Medulla oblongata (tissue), 1 donor: ENCODE data around the gene PUS10.
A peak's percentile ranks its signal among the peaks of the same experiment; 100 is the strongest.
"Not testable (repeated sequence)": the region's sequence is repeated elsewhere in the genome, so short reads cannot be mapped to it uniquely, and the experiment has no call there.

Experiments used
- DNase-seq: peaks from one replicate; pipeline ENCODE4 v3.0.0-alpha.2; 2015; ENCODE audit errors: extremely low spot score

The PUS10 gene

GRCh38 chr2:61013382-61013781, 4.7 kb downstream of the PUS10 start:
- DNase-seq: no peak

GRCh38 chr2:61012303-61012702, 5.8 kb downstream of the PUS10 start:
- DNase-seq: not testable (repeated sequence)

- no peak for DNase-seq
Observed at GRCh38 chr2:61011678-61012077, 6.4 kb downstream of the PUS10 start.

GRCh38 chr2:61009355-61009754, 8.7 kb downstream of the PUS10 start:
- DNase-seq: no peak

- no peak for DNase-seq
Observed at GRCh38 chr2:61006486-61007105, 11.5 kb downstream of the PUS10 start.

GRCh38 chr2:61005736-61006135, 12.3 kb downstream of the PUS10 start:
- no peak for DNase-seq

- peak; percentile 73 for DNase-seq
Observed at GRCh38 chr2:60998628-60999545, 19.2 kb downstream of the PUS10 start.

- DNase-seq: no peak
Observed at GRCh38 chr2:60994131-60994530, 23.9 kb downstream of the PUS10 start.

GRCh38 chr2:60992985-60993392, 25.1 kb downstream of the PUS10 start:
- peak; percentile 76 for DNase-seq

- no peak for DNase-seq
Observed at GRCh38 chr2:60991644-60992043, 26.4 kb downstream of the PUS10 start.

- no peak for DNase-seq
Observed at GRCh38 chr2:60989259-60989658, 28.8 kb downstream of the PUS10 start.

GRCh38 chr2:60987656-60988055, 30.4 kb downstream of the PUS10 start:
- DNase-seq: not testable (repeated sequence)

GRCh38 chr2:60987041-60987440, 31.0 kb downstream of the PUS10 start:
- no peak for DNase-seq

- DNase-seq: peak; percentile 30
Observed at GRCh38 chr2:60984720-60985119, 33.3 kb downstream of the PUS10 start.

- DNase-seq: not testable (repeated sequence)
Observed at GRCh38 chr2:60982066-60982465, 36.0 kb downstream of the PUS10 start.

GRCh38 chr2:60980071-60980815, 37.8 kb downstream of the PUS10 start:
- no peak for DNase-seq

- no peak for DNase-seq
Observed at GRCh38 chr2:60979231-60979630, 38.8 kb downstream of the PUS10 start.

- DNase-seq: no peak
Observed at GRCh38 chr2:60977562-60977895, 40.5 kb downstream of the PUS10 start.

GRCh38 chr2:60976875-60977561, 41.0 kb downstream of the PUS10 start:
- DNase-seq: no peak

GRCh38 chr2:60976256-60976850, 41.7 kb downstream of the PUS10 start:
- DNase-seq: no peak

- no peak for DNase-seq
Observed at GRCh38 chr2:60974652-60975051, 43.4 kb downstream of the PUS10 start.

- DNase-seq: no peak
Observed at GRCh38 chr2:60973705-60974104, 44.4 kb downstream of the PUS10 start.
